Measurements from ENCODE around the gene PATL2.
"Not testable (repeated sequence)": the region's sequence is repeated elsewhere in the genome, so short reads cannot be mapped to it uniquely, and the experiment has no call there.

PATL2 gene

DNA sequence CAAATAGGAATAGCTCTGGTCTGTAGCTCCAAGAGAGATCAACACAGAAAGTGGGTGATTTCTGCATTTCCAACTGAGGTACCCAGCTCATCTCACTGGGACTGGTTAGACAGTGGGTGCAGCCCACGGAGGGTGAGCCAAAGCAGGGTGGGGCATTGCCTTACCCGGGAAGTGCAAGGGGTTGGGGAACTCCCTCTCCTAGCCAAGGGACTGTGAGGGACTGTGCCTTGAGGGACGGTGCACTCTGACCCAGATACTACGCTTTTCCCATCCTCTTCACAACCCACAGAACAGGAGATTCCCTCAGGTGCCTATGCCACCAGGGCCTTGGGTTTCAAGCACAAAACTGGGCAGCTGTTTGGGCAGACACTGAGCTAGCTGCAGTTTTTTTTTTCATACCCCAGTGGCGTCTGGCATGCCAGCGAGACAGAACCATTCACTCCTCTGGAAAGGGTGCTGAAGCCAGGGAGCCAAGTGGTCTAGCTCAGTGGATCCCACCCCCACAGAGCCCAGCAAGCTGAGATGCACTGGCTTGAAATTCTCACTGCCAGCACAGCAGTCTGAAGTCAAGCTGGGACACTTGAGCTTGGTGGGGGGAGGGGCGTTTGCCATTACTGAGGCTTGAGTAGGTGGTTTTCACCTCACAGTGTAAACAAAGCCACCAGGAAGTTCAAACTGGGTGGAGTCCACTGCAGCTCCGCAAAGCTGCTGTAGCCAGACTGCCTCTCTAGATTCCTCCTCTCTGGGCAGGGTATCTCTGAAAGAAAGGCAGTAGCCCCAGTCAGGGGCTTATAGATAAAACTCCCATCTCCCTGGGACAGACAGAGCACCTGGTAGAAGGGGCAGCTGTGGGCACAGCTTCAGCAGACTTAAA, 28.1 kb downstream of the PATL2 start:
- FAIRE-seq: not testable (repeated sequence)

- no peak for FAIRE-seq
Observed at GRCh38 chr15:44682211-44682610, 28.9 kb downstream of the PATL2 start.

- no peak for FAIRE-seq
Observed at GRCh38 chr15:44676676-44677075, 34.4 kb downstream of the PATL2 start.

DNA sequence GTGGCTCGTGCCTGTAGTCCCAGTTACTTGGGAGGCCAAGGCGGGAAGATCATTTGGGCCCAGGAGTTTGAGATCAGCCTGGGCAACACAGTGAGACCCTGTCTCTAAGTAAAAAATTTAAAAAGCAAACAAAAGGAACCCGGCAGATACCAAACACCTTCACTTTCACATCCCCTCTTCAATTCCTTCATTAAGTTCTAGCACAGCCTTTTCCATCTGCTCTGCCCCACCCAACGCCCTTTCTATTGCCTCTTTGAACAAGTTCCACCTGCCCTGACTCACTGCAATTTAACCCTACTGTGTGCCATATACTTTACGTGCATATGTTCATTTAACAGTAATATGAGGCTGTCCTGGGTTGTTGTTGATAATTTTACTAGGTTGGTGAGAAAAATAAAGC, 35.2 kb downstream of the PATL2 start:
- FAIRE-seq: no peak

- no peak for FAIRE-seq
Observed at GRCh38 chr15:44673639-44674038, 37.5 kb downstream of the PATL2 start.

GRCh38 chr15:44670087-44670950, 40.8 kb downstream of the PATL2 start:
- FAIRE-seq: no peak

DNA sequence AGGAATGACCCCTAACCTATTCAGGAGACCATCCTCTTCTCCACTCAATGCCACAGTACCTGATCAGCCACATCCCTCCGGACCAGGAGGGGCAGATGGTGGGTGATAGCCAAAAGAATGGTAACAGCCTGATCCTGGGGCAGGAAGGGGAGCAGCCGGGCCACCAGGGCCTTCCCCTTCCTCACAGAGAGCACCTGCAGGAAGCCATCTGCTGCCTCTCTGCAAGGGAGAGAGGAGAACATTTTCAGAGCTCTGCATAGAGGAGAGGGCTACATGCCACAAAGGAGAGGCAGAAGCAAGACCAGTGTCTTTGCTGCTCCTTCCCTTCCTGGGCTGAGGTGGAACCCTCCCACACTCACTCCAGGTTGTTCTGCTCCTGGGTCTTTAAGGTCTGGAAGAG, 42.2 kb downstream of the PATL2 start:
- no peak for FAIRE-seq

DNA sequence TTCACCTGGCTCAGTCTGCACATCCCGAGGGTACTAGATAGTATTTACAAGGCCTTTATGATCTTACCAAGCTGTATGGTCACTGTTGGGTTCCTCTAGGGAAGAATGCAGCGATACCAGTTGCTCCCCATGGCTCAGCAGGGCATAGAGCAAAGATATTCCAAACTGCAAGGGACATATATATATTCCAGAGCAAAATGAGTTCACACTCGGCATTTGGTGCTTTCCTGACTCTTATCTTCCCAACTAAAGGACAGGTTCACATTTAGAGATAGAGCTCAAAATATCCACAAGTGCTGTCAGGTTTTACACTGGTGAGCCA, 44.1 kb downstream of the PATL2 start:
- no peak for FAIRE-seq

DNA sequence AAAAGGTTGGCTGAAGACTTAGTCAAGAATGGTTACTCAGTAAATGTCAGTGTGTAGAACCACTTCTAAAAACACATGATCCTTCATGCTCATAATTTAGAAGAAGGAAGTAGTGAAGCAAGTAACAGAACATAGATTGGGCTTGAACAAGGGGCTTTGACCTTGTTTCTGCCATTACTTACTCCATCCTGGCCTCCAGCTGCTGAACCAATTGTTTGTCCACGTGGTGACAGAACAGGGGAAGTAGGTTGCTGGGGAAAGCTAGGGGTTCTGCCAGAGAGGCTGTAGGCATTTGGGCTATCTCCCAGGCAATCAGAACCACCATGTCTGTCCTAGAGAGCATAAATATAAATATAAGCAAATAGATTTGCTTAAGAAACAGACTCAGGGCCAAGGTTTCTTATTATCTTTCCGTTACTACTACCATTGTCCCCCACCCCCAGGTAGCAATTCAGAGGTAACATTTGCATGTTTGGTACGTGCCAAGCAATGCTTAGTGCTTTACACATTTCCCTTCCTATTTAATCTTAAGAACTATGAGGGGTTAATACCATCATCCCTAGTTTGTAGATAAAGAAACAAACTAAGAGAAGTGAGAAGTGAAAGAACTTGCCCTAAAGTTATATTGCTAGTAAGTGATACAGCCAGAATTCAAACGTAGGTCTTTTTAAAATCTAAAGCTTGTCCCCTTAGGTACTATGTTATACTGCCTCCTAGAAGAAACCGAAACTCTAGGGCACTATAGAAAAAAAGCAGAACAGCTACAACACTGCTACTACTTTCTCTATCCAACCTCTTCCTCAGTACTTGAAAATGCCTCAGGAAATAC, 44.7 kb downstream of the PATL2 start:
- no peak for FAIRE-seq

- peak; percentile 98 for FAIRE-seq
Observed at GRCh38 chr15:44663410-44664308, 47.5 kb downstream of the PATL2 start, which contains the start of gene SPG11. Gene SPG11 (minus strand): TSS chr15:44663662. CDS start chr15:44663647, 15 bp downstream.

DNA sequence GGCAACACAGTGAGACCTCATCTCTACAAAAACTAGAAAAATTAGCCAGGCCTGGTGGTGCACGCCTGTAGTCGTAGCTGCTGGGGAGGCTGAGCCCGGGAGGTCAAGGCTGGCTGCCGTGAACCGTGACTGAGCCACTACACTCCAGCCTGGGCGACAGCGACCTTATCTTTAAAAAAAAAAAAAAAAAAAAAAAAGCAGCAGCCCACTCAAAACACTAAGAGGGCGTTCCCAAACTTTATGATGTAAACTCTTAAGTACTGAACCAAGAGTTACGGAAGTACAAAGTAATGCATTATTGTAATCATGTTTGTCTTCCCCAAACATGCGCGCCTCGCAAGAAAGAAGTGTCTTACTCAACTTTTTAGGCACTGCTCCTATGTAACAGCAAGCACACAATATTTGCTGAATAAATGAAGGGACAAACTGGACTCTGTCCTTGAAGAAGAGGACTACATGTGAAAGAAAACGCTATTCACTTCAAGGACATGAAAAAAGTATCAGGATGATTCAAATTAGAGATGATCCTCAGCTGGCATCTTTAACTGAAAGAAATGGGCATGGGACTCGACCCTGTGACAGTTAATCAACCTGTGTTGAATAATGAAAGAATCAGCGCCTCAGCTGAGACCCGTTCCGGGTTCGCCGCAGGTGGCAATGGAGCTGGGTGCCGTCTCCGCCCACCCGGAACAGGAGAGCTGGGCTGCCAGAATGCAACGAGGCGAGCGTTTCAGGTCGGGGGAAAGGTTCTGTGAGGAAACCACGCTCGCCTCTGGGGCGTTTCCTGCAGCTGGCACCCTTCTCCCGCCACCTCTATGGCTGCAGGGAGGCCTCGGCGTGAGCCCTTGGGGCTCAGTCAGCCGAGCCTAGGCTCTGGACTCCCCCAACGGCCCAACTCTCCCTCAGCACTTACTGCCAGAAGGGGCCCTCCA, 48.4 kb downstream of the PATL2 start:
- FAIRE-seq: no peak

DNA sequence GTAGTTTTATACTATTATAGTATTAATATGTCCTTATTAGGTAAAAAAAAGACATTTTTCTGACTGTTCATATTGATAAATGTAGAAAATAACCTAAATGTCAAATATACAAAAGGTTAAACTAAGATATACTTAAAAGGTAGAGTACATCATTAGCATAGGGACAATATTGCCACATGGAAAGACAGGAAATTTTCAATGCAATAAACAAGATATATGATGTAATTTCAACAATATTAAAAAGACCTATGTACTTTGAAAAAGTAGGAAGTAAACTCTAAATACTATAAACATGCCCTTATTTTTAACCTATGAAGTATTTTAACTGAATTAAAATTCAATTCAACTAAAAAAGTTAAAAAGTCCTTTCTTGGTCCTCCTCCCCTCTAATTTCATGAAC, 49.5 kb downstream of the PATL2 start:
- no peak for FAIRE-seq

- no peak for FAIRE-seq
Observed at GRCh38 chr15:44659056-44659455, 52.1 kb downstream of the PATL2 start.

DNA sequence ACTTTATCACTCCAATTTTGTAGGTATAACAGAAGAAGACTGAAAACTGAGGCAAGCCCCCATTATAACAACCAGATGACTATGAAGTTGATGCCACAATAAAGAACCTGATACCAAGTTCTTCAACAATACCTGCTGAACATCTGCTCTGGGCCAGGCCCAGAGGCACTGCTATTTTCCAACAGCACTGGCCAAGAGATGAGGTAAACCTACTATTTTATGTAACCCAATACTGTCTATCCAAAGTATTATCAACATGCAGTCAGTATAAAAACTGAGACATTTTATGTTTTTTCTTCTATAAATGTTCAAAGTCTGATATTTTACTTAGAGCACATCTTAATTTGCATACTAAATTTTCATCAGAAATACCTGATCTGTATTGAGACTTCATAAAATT, 53.7 kb downstream of the PATL2 start:
- no peak for FAIRE-seq

GRCh38 chr15:44656913-44657312, 54.2 kb downstream of the PATL2 start:
- peak; percentile 6 for FAIRE-seq

GRCh38 chr15:44656298-44656697, 54.8 kb downstream of the PATL2 start:
- no peak for FAIRE-seq

GRCh38 chr15:44654858-44655257, 56.3 kb downstream of the PATL2 start:
- no peak for FAIRE-seq

- FAIRE-seq: no peak
Observed at GRCh38 chr15:44647637-44648036, 63.5 kb downstream of the PATL2 start.

GRCh38 chr15:44647036-44647435, 64.1 kb downstream of the PATL2 start:
- FAIRE-seq: no peak

GRCh38 chr15:44646460-44646859, 64.7 kb downstream of the PATL2 start:
- no peak for FAIRE-seq

GRCh38 chr15:44641651-44642050, 69.5 kb downstream of the PATL2 start:
- FAIRE-seq: no peak
